ENCODE results near the gene CDK14. TPM values are rescaled to one million over a fixed set of nuclear protein-coding genes. Genes with fewer than 3 reads are reported as not detected.

CDK14 gene
- total and polyA plus RNA-seq, 2 of the 8 experiments (the other 6 are each of a cell fraction or from before 2014, with no cell fraction given): 5.5 to 47.3 TPM

DNA sequence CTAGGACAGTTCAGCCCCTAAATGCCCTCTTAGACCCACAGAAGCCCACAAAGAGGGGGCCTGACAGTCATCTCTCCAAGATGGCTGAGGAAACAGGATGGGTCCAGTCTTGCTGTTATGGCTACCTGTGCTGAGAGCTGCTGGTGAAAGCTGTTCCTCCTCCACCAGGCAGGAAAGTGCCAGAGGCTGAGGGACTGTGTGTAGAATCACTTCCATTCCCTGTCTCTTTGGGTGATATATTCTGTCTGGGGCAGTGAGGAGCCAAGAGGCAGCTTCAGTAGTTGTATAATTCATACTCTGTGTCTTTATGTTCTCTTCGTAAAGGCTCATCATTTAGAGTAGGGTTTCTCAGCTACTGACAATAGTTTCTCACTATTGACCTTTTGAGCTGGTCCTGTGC lies 425.8 kb downstream of the CDK14 start (continued):
- TF ChIP-seq, protein P1, sequence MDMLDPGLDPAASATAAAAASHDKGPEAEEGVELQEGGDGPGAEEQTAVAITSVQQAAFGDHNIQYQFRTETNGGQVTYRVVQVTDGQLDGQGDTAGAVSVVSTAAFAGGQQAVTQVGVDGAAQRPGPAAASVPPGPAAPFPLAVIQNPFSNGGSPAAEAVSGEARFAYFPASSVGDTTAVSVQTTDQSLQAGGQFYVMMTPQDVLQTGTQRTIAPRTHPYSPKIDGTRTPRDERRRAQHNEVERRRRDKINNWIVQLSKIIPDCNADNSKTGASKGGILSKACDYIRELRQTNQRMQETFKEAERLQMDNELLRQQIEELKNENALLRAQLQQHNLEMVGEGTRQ (IDR thresholded peaks at IDR 0.05; ENCODE audit: low read length): no peak
- TF ChIP-seq SP2 (IDR thresholded peaks at IDR 0.05; ENCODE audit: low read length): no peak
- no peak for TF ChIP-seq RFX5 (IDR thresholded peaks at IDR 0.05; ENCODE audit: borderline replicate concordance, low read depth, low read length)
- no peak for TF ChIP-seq SIN3A (conservative IDR thresholded peaks at IDR 0.05 in 1 of 2, IDR thresholded peaks at IDR 0.05 in 1 of 2; ENCODE audit: low read depth in 1 of 2, low read length in 2 of 2)
